ENCODE results near the gene PIGR.

PIGR gene

DNA sequence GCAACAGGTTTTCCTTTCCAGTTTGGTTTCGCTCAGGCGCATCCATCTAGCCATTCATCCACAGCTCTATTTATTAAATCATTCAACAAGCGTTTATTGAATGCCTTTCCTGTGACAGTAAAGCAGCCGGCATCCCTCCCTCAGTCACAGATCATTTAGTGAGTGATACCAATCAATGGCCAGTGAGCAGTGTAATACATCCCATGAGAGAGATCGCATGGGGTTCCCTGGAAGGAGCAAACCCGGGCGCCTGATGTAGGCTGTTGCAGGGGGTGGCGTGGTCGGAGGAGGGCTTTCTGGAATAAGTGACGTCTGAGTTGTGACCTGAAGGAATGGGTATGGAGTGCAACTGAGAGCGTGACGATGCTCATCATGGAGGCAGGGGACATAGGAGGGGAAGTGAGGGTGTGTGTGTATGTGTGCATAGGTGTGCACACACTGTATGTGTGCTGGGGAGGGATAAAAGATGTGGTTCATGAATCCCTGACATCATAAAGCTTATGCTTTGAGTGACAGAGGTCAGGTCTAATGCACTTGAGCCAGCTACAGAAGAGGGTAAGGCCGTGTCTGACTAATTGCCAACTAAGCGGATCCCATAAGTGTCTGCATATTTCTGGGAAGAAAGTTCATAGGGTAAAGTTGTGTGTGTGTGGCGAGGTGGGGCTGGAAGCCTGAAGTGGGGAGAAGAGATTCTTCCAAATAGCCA, 31.1 kb downstream of the PIGR start:
- TF ChIP-seq GATA2 (IDR thresholded peaks at IDR 0.05; ENCODE audit: low read depth, low read length) (no peak), GATA3 (IDR thresholded peaks at IDR 0.05; ENCODE audit: low read depth, low read length) (no peak)

DNA sequence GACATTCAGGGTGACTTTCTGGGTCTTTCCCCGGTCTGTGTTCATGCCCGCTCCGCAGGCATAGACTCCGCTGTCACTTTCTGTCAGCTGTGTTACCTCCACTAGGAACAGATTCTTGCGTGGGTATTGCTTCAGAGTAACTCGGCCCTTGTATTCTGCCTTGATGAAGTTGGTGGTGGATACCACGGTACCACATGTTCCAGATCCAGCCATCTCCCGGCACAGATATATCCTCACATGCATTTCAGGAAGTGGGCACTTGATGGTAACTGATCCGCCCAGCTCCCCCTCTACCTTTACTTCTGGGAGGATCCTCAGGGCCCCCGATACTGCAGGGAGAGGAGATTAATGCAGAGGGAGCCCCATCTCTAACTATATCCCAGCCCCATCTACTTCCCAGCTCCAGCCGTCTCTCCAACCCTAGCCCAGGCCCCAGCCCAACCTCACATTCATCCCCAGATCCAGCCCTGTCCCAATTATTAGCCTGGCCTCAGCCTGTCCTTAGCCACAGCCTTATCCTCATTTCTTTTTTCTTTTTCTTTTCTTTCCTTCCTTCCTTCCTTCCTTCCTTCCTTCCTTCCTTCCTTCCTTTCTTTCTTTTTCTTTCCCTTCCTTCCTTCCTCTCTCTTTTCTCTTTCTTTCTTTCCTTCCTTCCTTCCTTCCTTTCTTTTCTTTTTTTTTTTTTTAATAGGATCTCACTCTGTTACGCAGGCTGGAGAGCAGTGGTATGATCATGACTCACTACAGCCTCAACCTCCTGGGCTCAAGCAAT, 32.3 kb downstream of the PIGR start:
- TF ChIP-seq GATA2 (IDR thresholded peaks at IDR 0.05; ENCODE audit: low read depth, low read length) = no peak
- no peak for TF ChIP-seq GATA3 (IDR thresholded peaks at IDR 0.05; ENCODE audit: low read depth, low read length)

DNA sequence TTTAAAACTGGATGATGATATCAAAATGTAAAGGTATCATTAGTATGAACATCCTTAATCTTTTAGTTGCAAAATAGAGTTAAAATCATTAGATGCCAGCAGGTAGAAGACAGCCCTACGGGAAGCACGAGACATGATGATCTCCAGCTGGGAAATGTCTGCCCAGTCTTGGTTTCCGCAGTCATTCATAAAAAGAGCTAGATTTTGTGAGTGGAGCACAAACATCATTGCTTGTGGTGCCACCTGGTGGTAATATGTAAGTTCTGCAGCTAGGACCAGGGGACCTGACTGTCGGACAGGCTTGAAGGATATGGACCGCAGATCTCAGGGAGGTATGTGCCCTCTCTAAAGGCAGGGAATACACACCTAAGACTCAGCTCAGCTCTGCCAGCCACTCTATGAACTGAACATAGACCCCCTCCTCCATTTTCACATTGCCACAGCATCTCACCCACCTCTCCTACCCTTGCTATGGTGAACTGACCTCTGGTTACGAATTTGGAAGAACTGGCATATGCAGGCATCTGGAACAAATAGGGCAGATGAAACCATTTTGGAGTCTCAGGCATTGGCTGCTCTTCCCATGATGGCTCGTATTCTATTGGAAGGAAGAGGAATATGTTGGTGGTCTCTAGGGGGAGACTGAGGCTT, 33.7 kb downstream of the PIGR start:
- no peak for TF ChIP-seq GATA2 (IDR thresholded peaks at IDR 0.05; ENCODE audit: low read depth, low read length)
- TF ChIP-seq GATA3 (IDR thresholded peaks at IDR 0.05; ENCODE audit: low read depth, low read length) = no peak

DNA sequence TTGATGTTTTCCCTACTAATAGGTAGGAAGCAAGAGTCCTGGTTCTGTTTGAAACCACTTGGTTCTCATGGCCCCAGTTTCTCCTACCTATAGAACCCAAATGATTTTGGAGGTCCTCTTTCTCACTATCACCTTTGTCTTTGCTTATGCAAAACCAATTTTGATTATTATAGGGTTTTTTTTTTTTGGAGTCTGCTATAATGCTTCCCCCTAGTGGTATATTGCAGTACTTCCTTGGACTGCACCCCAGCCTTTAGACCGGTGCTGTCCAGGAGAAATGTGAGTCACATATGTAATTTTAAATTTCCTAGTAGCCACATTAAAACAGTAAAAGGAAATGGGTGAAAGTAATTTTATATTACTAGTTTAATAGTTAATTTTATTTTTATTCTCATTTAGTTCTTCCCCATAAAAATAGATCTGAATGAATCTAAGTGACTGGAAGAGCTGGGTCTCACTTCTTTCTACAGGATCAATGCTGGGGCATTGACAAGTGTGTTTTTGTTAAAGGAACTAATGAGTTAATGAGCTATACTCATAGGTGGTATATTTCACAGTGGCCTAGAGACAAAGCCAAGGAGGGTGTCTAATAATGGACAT, 35.1 kb downstream of the PIGR start:
- TF ChIP-seq GATA3 (IDR thresholded peaks at IDR 0.05; ENCODE audit: low read depth, low read length) (no peak), GATA2 (IDR thresholded peaks at IDR 0.05; ENCODE audit: low read depth, low read length) (no peak)

DNA sequence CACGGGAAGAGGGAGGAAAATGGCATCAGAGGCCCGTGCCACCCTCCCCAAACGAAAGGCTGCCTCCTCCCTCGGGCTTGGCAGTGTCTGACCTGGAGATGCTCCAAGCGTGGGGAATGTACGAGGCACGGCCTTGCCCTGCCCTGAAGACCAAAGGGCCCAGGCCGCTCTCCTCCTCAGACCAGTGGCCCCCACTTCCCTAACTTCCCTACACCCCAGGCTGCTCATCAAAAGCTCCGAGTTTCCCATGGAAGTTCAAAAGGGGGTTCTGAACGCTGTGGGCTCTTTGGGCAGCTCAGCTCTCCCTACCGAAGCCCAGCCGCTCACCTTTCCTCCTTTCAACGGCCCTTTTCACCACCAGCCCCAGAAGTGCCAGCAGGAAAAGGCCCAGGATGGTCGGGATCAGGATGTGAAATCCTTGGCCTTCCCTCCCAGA, 36.4 kb downstream of the PIGR start:
- TF ChIP-seq GATA3 (IDR thresholded peaks at IDR 0.05; ENCODE audit: low read depth, low read length) (no peak), GATA2 (IDR thresholded peaks at IDR 0.05; ENCODE audit: low read depth, low read length) (no peak)

DNA sequence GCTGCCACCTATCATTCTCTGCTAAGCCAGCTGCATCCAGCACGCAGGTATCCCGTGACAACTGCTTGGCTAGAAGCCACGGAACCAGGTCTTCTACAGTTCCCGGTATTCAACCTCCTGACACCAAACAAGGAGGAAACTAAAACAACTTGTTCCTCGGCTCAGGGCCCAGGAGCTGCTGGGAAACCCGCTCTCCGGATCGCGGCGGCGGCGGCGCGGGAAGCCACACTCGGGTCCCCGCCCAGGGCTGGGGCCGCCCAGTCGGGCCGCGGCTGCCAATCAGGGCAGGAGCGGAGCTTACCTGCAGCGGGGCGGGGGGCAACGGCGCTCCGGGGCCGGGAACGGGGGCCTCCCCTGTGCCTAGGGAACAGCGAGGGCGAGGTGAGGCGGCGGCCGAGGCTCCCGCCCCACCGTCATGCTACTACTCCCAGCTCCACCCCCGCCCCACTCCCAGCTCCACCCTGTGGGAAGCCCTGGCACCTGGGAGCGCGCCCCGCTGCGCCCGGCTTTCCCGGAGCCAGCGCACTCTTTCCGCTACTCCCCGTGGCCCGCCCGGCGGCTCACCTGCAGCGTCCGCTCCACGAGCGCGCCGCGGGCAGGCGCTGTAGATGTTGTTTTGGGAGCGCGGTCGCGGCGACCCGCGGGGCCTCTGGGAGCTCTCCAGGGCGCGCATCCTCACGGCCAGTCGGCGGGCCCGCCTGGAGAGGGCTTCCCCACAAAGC, 36.9 kb downstream of the PIGR start:
- no peak for TF ChIP-seq GATA2 (IDR thresholded peaks at IDR 0.05; ENCODE audit: low read depth, low read length)
- no peak for TF ChIP-seq GATA3 (IDR thresholded peaks at IDR 0.05; ENCODE audit: low read depth, low read length)

DNA sequence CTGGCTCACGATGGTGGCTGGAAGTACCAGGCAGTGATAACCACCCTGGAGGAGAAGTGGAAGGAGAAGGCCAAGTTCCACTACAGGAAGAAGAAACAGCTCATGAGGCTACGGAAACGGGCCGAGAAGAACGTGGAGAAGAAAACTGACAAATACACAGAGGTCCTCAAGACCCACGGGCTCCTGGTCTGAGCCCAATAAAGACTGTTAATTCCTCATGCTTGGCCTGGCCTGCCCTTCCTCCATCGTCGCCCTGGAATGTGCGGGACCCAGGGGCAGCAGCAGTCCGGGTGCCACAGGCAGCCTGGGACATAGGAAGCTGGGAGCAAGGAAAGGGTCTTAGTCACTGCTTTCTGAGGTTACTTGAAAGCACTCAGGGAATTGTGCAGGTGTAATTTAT, 38.2 kb downstream of the PIGR start:
- no peak for TF ChIP-seq GATA2 (IDR thresholded peaks at IDR 0.05; ENCODE audit: low read depth, low read length)
- TF ChIP-seq GATA3 (IDR thresholded peaks at IDR 0.05; ENCODE audit: low read depth, low read length) = no peak

DNA sequence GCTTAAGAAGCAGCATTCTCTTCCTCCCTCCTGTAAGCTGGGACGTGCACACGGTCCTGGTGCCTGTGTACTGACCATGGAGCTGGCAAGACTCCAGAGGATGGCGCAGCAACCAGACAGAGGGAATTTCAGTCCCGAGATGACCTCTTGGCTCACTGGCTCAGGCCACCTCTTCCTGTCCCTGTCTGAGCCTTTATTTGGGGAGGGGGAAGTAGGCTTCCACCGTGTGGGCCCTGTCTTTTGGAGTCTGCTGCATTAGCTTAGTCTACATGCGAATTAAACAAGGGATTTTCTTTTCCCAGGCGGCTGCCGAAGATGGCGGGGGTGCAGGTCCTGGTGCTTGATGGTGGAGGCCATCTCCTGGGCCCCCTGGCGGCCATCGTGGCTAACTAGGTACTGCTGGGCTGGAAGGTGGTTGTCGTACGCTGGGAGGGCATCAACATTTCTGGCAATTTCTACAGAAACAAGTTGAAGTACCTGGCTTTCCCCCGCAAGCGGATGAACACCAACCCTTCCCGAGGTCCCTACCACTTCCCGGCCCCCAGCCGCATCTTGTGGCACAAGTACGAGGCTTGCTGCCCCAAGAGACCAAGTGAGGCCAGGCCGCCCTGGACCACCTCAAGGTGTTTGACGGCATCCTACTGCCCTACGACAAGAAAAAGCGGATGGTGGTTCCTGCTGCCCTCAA, 38.8 kb downstream of the PIGR start:
- TF ChIP-seq GATA3 (IDR thresholded peaks at IDR 0.05; ENCODE audit: low read depth, low read length) = no peak
- no peak for TF ChIP-seq GATA2 (IDR thresholded peaks at IDR 0.05; ENCODE audit: low read depth, low read length)

DNA sequence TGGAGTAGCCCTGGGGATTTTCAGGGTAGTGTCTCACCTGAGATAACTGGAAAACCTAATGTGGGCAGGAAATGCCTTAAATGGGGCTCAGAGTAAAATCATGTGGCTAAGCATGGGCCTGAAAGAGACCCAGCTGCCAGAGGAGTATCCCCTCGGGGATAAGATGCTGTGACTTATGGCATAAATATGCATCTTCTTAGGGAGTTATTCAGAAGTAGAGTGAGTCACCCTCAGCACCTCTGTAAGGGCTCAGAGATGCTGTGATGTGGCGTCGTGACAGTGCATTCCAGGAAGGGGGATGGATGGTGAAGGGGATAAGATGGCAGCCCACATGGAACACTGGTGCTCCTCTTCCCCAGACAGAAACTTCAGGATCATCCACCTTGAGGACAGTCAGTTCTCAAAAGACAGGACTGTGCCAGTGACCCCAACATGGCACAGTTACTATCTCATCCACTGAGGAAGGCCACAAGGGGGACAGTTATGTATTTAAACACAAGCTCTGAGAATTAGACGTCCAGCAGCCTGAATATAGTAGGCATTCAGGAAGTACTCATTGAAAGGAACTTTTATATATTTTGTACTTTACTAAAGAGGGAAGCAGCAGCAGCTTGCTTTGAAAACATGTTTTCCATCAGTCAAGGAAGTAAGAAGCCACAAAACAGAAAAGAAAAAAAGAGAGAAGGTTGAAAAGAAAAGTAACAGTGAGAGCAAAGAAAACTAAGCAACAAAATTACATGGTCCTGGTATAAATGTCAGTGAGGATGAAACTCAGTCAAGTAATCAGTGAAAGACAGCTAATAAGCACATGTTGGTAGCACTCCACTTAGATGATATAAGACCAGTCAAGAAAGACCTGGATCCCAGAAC, 40.7 kb downstream of the PIGR start:
- TF ChIP-seq GATA3 (IDR thresholded peaks at IDR 0.05; ENCODE audit: low read depth, low read length) (no peak), GATA2 (IDR thresholded peaks at IDR 0.05; ENCODE audit: low read depth, low read length) (no peak)

DNA sequence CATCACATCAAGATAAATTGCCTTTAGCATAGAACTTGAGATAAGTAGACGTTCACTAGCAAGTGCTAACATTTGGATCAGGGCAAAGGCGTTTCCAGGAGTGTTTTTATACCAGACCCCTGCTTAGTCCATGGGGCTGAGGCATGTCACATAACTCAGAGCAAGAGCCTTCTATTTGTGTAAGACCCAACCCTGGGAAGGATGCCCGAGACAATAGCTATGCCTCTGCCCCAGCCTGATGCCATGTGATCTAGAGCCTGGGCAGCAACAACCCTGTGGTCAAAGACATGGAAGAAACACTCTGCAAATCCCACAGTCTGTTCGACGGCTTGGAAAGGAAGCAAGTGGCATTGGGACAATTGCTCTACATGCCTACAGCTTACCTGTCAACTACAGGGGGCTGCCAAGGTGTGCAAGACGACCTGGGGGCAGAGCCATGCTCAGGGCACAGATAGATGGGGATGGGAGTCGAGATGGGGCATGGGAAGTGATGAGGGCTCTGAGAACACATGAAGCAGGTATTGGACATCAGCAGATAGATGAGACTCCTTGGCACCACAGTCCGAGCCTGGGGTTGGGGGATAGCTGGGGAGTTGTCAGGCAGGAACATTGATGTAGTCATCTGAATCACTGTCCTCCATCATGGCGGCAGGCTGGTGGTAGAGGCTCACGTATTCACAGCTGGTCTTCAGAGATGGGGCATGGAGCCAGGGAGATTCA, 41.7 kb downstream of the PIGR start:
- TF ChIP-seq GATA2 (IDR thresholded peaks at IDR 0.05; ENCODE audit: low read depth, low read length) = no peak
- no peak for TF ChIP-seq GATA3 (IDR thresholded peaks at IDR 0.05; ENCODE audit: low read depth, low read length)

DNA sequence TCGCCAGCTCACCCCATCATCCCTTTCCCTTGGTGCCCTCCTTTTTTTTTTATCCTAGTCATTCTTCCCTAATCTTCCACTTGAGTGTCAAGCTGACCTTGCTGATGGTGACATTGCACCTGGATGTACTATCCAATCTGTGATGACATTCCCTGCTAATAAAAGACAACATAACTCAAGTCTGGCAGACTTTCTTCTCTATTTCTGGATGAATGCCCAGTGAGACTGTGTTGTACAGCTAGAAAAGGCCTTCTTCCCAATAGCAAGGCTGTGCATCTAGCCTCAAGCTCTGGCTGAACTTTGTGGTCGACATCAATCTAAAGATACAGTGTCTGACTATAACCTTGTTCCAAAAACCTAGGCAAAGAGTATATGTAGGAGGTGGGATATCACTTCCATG, 42.6 kb downstream of the PIGR start:
- TF ChIP-seq GATA3 (IDR thresholded peaks at IDR 0.05; ENCODE audit: low read depth, low read length) = no peak
- TF ChIP-seq GATA2 (IDR thresholded peaks at IDR 0.05; ENCODE audit: low read depth, low read length) = no peak

DNA sequence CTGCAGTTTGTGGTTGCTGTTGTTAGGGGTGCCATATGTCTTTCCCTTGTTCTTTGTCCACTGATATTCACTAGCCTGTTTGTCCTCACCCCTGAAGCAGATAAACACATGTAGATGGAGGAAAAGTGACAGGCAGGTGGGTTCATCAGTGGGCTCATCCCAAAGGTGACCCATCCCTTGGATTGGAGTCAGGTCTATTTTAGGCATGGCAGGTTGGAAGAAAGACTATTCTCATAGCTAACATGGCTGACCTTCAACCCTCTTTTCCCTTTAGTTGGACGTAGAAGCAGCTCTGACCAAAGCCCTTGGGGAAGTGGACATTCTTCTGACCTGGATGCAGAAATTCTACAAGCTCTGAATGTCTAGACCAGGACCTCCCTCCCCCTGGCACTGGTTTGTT, 43.6 kb downstream of the PIGR start:
- TF ChIP-seq GATA2 (IDR thresholded peaks at IDR 0.05; ENCODE audit: low read depth, low read length) (no peak), GATA3 (IDR thresholded peaks at IDR 0.05; ENCODE audit: low read depth, low read length) (no peak)
